Right ventricle myocardium inferior (tissue), 1 donor: ENCODE measurements around the gene DACT1. TPM values are rescaled to one million over a fixed set of nuclear protein-coding genes. Genes with fewer than 3 reads are reported as not detected.
A peak's percentile ranks its signal among the peaks of the same experiment; 100 is the strongest.

ENCODE experiments used
- ATAC-seq: fragments of 200-7000 bp; cut with Tn5 transposase; one replicate; pipeline ENCODE4 v1.9.1; 2020; ENCODE audit warnings: mild to moderate bottlenecking, moderate library complexity
- DNase-seq: peaks from one replicate; pipeline ENCODE4 v3.0.0; 2021; ENCODE audit errors: missing footprints
- intact Hi-C: fragments of 100-400 bp; cut with DNase I; formaldehyde crosslinking; loops from one replicate; pipeline ENCODE4 v1.11.0; 2022
- total RNA-seq: library from RNA; stranded (reverse); fragmentation: NEBNext Ultra II Directional; extraction: Animal tissue kit (Norgen Biotek cat#: 25700); gene quantifications from one replicate; pipeline ENCODE4 v1.2.1, GENCODE V29; 2021
- donor health status: DM: no; HTN: yes; CAD: no; lungs with severe emphysema.

Gene DACT1
- total RNA-seq, 1 donor from 2014 or later, result 2.8 TPM

DNA sequence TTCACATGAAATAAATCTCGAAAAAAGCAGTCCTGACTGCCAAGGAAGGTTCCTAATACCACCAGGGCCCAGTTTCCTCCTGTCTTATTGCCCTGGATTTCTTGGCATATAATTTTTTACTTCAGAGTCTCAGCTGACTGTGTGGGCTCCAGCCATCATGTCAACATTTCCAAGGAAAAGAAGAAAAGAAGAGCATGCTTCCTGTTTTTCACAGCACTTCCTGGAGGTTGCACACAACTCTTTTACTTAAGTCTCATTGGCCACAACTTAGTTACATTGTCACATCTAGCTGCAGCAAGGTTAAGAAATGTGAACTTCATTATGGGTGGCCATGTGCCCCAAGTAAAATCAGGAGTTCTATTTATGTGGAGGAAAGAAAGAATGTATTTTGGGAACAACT is 24.3 kb downstream of the DACT1 start:
- ATAC-seq (no peak), DNase-seq (no peak)
- intact Hi-C loops, result no loop called here

DNA sequence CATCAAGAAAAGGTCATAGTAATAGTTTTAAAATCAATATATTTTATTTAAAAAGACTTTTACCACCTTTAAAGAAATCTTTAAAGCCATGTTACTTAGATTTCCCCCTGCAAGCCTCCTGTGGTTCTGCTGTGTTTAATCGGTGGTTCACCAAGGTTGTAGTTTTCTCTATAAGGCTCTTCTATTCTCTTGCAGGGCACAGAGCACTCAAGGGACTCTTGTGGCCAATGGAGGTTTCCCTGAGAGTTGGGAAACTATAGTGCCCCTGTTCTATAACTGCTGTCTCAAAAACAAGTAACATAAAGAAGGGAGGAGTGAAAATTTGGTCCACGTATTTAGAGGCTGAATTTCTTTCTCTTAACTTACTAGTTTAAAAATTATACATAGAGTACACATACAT is 25.0 kb downstream of the DACT1 start:
- intact Hi-C loops, result no loop called here
- ATAC-seq, result no peak

GRCh38 chr14:58663494-58664111 is 25.8 kb downstream of the DACT1 start:
- ATAC-seq (no peak), DNase-seq (no peak)
- intact Hi-C loops, result no loop called here

More for the DNA sequence above, 25.0 kb downstream of the DACT1 start:
- DNase-seq, result no peak

GRCh38 chr14:58665773-58666500 is 28.2 kb downstream of the DACT1 start:
- intact Hi-C loops, result no loop called here
- ATAC-seq (no peak), DNase-seq (no peak)

- DNase-seq, result no peak
- intact Hi-C loops, result no loop called here
- ATAC-seq, result no peak
These were observed 29.0 kb downstream of the DACT1 start for GRCh38 chr14:58666737-58667136.

- ATAC-seq (no peak), DNase-seq (no peak)
- intact Hi-C loops, result no loop called here
These were observed 30.1 kb downstream of the DACT1 start for GRCh38 chr14:58667900-58668299.

- intact Hi-C loops, result no loop called here
- ATAC-seq (peak; percentile 54), DNase-seq (no peak)
These were observed 31.2 kb downstream of the DACT1 start for GRCh38 chr14:58668848-58669480.

DNA sequence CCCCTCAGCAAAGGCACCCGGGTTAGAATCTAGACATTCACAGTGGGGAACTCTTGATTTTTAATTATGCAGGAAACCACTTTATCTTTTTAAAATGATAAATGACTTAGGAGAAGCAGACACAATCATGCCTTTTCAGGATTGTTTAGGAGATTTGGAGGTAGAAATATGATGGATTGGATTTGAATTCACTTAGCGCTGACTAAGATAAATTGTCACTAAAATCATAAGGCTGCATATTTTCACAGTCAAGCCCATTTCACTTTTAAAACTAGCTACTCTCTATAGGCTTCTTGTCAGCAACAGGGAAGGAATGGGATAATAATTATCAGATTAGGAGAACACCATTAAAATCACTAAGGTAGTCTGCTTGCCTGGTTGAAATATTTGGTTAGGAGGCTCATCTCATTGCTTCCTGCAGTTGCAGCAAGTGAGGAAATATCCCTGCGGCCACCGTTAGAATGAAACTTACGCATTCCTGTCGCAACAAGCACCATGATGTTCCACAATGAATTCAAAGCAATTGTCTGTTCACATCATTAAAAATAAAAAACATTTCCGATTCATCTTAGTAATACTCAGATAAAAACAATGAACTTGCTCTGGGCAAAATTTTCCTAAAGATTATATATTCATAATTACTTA is 31.9 kb downstream of the DACT1 start:
- DNase-seq (no peak), ATAC-seq (no peak)
- intact Hi-C loops, result no loop called here

DNA sequence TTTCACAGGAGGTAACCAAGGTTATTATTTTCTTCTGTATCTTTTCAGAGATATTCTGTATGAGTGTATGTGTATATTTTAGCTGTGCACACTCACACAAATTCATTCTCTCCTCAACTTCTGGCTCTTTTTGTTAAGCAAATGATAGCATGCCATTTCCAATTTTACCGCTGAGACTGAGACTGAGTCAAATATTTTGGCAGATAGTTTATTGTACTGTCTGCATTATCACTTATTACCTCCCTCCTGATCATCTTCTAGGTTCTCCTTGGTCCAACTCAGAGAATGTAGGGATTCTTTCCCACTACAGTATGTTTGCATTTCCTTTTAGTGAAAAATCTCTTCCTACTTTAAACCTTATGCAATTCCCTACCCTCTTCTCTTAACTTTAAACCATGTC is 33.3 kb downstream of the DACT1 start:
- intact Hi-C loops, result no loop called here
- no peak for DNase-seq
- ATAC-seq, result no peak

DNA sequence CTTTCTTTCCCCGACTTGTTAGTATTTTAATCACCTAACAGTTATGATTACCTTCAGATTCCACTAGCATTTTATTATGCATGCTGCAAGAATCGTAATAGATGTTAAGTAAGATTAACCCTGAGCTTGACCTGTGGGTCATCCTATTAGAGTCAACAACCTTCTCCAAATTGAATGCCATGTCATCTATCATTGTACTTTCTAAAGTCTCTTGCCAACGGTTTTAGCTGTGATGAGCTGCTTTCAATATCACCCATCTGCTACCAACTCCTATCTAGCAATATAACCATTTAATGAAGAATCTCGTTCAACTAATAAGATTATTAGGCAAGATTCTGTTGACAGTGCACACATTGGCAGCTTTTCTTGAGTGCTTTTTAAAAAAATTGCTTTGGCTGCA is 33.7 kb downstream of the DACT1 start:
- DNase-seq (no peak), ATAC-seq (no peak)
- intact Hi-C loops, result no loop called here

DNA sequence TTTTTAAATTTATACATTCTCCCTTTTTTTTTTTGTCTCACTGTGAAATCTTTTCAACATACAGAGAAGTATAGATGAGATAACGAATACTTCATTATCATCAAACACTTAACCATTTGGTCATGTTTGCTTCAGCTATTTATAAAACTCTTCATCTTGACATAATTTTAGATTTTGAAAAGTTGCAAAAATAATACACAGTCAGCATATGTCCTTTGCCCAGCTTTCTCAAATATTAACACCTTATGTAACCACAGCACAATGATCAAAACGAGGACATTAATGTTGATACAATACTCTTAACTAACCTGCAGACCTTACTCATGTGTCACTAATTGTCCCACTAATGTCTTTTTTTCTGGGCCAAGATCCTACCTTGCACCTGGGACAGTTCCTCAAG is 36.0 kb downstream of the DACT1 start:
- no peak for ATAC-seq
- intact Hi-C loops, result no loop called here
- no peak for DNase-seq

DNA sequence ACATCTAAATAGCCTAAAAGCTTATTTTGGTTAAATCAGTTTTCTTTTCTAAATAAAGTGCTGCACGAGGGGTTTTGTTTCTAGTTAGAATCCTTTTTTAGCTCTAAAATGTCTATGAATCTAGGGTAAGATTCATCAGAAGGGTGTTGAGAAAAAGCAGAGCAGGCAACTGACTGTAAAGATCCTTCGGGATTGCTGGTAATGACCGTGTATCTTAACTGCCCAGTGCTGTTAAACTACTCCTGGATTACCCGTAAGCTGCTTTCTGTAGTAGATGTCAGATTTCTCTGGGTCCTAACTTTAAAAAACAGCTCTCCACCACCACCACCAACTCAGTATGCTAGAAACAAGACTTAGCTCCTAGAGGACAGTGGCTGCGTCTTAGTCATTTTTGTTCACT is 39.2 kb downstream of the DACT1 start:
- no peak for ATAC-seq
- no peak for DNase-seq
- intact Hi-C loops, result no loop called here

GRCh38 chr14:58677517-58677916 is 39.8 kb downstream of the DACT1 start:
- no peak for DNase-seq
- intact Hi-C loops, result no loop called here
- ATAC-seq, result no peak

GRCh38 chr14:58677996-58678395 is 40.2 kb downstream of the DACT1 start:
- no peak for DNase-seq
- intact Hi-C loops, result no loop called here
- ATAC-seq, result no peak

- DNase-seq (no peak), ATAC-seq (no peak)
- intact Hi-C loops, result no loop called here
These were observed 42.9 kb downstream of the DACT1 start for GRCh38 chr14:58680698-58681097.

GRCh38 chr14:58687232-58687795 is 49.6 kb downstream of the DACT1 start:
- intact Hi-C loops, result no loop called here
- no peak for DNase-seq
- no peak for ATAC-seq

DNA sequence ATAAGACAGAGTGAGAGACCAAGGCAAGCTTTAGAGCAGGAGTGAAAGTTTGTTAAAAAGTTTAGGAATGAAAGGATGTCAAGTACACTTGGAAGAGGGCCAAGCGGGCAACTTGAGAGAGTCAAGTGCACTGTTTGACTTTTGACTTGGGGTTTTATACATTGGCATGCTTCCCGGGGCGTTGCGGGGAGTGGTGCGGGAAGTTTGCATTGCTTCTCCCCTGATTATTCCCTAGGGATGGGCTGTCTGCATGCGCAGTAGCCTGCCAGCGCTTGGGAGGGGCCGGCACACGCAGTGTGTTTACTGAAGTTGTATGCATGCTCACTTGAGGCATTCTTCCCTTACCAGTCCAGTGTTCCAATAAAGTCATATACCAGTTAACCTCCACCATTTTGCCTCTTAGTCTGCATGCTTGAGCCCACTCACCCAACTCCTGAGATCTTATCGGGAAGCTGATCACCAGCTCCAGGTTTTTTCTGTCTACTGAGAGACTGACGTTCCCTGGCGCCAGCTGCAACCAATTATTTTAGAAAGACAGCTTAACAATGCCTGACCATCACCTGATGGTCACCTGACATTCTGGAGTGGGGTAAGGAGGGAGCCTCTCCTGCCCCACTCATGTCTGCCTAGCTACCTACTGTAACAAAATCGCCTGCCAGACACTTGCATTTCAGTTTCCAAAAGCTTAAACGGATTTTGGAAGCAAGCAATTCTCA is 53.2 kb downstream of the DACT1 start:
- DNase-seq, result no peak
- no peak for ATAC-seq
- intact Hi-C loops, result no loop called here

DNA sequence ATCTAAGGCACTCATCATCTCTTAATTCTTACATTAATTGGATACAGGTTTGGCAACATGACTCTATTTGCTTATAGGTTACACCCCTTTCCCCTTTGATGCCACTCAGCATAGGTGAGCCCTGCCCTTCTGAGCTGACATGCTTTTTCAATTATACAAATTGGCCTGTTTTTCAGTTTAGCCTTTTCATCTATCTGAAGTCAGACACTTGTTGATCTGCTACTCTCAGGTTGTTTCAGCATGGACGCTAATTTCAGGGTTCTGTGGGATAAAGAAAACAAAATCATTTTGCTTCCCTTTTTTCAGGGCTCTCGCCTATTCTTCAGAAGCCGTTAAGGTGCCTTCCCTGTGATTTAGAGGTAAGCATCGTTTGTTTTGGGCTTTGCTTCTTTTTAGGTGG is 55.3 kb downstream of the DACT1 start:
- ATAC-seq (no peak), DNase-seq (no peak)
- intact Hi-C loops, result no loop called here

DNA sequence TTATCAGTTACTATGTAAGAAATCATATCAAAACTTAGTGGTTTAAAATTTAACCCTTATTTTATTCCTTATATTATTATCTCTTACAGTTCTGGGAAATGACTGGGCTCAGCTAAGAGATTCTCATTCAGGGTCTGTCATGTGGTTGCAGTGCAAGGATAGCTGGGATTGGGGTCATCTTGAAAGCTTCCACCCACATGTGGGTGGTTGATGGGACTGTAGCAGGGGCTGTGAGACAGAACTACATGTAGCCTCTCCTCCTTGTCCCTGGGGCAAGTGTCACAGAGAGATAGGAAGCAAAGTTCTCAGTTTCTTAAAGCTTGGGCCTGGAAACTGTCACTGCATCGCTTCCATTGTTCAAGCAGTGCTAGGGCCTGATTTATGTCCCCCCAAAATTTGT is 57.8 kb downstream of the DACT1 start:
- ATAC-seq (no peak), DNase-seq (no peak)
- intact Hi-C loops, result no loop called here
